HG03558 (cell line): ENCODE measurements around the gene TUBGCP5.
A peak's percentile ranks its signal among the peaks of the same experiment; 100 is the strongest.

Experiments used
- ATAC-seq: cut with Tn5 transposase; IDR thresholded peaks from one replicate; pipeline ENCODE4 v1.9.1; 2021; ENCODE audit warnings: moderate number of reproducible peaks; ENCODE audit not compliant: unreplicated experiment; ENCODE audit errors: extremely low read depth

The TUBGCP5 gene

DNA sequence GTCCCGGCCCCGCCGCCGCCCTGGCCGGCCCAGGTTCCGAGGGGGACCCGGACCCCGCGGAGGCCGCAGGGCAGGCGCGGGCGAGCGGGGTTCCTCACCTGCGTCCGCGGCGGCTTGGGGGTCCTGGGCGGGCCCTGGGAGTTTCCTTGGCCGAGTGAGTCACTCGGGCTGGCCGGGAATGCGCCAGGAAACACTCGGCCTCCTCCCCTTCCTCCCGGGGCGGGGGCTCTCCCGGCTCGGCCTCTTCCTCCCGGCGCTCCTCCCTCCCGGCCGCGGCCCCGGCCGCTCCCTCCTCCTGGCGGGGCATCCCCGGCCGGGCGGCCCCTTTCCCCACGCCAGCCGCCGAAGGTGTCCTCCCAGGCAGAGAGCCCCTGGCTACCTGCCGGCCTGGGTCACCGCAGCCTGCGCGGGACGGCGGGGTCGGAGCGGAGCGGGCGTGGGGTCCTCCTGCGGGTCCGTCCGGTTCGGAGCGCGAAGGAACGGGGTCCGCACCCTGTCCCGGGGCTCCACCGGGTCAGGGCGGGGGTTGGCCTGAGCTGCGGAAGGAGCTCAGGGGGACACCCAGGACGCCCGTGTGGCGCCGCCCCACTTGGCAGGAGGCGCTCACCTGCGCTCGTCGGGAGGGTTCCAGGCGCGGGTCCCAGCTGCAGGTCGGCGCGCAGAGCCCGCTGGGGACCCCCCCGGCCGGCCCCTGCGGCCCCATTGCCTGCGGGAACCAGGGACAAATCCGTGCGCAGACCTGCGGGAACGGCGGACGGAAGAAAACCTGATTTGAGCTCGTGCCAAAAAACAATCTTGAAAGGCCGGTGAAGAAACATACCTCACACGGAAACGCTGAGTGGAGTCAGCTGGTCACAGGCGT lies 58.9 kb downstream of the TUBGCP5 start, which contains the start of gene CYFIP1:
CYFIP1 (minus strand) TSS at position 180 of the 862 bp plus-strand sequence. CDS start 33,083 bp downstream, outside the sequence.
- ATAC-seq, result peak; percentile 31

DNA sequence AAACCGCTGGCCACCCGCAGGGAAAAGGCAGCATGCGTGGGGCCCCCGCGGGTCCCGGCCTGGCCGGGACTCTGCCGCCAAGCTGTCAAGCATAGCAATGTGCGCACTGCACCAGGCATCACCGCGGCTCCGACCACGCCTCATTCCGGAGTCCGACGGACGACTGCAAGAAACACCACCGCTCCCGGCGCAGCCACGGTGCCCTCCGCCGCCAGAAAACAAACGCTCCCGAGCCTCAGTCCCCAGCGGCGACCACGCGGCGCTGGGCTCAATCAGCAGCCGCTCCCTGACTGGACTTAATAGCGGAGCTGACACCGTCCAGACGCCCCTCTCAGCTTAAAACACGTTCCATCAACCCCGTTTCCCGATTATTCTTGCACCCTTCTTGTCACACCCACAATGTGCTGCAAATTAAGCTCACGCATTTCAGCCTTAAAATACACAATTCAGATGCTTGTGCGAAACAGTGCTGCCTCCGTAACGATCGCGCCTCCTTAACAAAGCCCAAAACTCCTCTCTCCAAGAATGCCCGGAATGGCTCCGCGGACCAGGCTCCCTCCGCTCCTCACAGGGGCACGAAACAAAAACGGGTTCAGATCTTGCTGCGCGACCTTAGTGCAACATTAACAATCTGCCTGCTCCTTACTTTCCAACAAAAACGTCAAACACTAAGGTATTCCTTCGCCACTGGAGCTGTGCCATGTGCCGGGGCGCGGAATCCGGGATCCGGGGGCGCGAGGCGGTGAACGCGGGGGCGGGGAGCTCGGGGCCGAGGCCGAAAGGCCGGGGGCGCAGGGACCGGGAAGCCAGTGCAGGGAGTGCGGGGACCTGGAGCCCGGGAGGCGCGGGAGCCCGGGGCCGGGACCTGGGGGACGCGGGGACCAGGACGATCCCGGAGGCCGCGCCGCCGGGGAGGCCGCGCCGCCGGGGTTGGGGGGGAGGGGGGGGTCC lies 59.9 kb downstream of the TUBGCP5 start:
- ATAC-seq, result no peak

DNA sequence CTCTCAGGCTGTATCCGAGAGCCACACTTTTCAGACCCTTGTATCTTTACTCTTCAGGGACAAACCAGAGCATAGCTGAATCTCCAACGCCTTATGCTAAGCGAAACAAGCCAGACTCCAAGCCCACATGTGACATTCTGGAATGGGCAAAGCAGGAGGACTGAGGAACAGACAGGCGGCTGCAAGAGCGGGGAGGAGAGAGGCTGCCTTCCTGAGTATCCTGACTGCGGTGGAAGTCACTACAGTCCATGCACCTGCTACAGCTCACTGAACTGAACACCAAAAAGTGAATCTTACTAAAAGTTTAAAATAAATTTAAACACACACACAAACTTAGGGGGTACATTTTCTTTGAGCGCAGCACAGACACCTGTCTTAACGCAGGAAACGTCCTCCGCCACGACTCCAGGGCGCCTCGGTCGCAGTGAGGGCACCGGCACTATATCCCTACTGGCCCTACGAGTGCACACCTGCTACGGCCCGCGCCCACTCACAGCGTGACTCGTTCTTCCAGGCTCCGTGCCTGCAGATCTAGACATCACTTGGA lies 60.6 kb downstream of the TUBGCP5 start:
- ATAC-seq, result no peak

DNA sequence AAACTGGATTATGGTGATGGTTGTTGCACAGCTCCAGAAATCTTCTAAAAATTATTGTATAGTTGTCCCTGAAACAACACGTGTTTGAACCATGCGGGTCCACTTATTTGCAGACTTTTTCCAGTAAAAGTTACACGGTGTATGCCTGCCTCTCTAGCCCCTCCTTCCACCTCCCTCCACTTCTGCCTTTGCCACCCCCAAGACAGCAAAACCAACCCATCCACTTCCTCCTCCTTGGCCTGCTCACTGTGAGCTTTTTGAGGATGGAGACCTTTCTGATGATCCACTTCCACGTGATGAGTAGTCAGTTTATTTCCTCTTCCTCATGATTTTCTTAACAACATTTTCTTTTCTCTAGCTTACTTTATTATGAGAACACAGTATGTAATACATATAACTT lies 64.6 kb downstream of the TUBGCP5 start:
- ATAC-seq, result no peak

DNA sequence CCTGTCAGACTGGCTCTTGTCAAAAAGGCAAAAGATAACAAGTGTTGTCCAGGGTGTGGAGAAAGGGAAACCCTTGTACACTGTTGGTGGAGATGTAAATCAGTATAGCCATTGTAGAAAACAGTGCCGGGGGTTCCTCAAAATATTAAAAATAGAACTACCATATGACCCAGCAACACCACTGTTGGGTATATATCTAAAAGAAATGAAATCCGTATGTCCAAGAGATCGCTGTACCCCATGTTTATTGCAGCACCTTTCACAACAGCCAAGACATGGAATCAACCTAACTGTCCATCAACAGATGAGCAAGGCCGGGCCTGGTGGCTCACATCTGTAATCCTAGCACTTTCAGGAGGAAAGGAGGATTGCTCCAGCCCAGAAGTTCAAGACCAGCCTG lies 65.4 kb downstream of the TUBGCP5 start:
- no peak for ATAC-seq

DNA sequence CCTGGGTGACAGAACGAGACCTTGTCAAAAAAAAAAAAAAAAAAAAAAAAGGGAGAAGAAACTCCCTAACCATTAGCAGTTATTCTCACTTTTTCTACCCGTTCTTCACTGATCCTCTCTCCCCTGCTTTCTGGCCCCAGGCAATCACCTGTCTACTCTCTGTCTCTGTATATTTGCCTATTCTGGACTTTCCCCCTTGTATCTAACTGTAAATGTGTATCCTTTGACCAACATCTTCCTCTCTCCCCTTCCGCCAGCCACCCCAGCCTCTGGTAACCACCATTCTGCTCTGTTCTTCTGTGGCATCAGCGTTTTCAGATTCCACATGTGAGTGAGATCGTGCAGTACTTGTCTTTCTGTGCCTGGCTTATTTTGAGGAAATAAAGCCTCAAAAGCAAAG lies 66.1 kb downstream of the TUBGCP5 start:
- no peak for ATAC-seq

DNA sequence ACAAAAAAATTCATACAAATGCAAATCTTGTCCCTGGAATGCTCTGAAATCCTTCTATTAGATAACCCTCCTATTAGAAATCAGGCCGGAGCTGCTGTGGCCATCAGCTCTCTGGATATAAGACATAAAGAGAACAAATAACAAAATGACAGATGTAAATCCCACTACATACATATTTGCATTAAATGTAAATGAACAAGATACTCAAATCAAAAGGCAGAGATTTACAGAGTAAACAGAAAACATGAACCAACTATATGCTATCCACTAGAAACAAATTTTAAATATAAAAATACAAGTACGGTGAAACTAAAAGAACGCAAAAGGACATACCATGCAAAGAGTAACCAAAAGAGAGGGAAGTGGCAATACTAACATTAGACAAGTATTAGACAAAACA lies 69.9 kb downstream of the TUBGCP5 start:
- no peak for ATAC-seq

DNA sequence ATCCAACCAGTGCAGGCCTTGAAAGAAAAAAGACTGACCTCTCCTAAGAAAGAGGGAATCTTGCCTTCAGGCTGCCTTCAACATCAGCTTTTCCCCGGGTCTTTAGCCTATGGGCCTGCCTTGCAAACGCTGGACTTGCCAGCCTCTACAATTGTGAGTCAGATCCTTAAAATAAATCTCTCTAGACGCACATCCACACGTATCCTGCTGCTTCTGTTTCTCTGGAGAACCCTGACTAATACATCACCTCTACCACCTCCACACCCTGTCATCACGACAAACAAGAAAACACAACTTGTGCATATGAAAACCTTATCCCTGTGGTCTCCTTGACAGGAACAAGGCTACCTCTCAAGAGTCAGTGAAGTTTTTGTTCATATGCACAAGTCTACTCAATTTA lies 71.0 kb downstream of the TUBGCP5 start:
- no peak for ATAC-seq

DNA sequence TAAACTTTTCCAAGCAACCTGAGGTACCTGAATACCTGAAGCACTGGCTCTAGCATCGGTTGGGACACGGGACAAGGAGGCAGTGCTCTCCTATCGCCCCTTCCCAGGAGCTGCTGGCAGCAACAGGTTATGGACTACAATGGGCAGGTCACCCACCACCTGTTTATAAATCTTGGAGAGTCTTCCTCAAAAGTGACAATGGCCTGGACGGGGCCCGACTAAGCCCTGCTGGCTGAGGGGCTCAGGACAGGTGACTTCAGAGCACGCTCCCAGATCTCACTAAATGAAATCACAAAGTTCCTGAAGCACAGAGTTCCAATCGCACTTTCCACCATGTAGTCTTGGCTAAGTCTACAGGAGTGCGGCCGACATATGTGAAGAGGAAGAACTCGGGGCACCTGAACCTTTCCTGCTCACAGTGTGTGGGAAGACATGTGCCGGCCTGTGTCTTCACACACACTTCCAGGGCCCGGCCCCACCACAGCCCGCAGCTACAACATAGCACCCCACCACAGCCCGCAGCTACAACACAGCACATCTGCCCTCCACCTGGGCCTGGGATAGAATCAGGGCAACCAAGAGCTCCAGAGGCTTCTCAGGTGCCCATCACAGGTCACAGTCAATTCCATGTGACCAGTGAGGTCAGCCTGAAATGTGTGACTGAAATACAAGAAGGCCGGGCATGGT lies 72.1 kb downstream of the TUBGCP5 start:
- ATAC-seq, result no peak

DNA sequence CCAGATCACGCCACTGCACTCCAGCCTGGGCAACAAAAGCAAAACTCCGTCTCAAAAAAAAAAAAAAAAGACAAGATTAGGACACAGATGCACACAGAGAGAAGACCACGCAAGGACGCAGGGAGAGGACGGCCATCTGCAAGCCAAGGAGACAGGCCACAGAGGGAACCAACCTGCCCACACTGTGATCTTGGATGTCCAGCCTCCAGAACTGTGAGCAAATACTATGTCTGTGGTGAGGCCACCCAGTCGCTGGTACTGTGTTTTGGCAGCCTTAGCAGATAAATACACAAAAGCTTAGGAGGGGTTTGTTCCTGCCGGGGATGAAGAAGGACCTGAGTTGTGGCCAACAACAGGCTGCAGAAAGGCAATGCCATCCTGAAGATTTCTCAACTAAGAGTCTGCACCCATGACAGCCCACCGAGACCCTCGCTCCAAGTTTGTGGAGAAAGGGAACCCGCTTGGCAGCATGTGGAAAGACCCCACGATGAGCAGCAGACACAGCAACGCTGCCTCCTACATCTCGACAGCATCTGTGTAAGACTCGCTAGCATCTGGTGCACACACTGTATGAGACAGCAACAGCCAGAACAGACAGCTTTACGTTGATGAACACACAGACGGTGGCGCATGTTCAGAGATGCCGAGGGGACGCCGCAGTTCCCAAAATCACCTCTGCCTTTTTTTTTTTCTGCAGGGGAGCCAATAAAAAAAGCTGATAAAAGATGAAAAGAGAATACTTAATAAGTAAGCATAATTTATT lies 72.9 kb downstream of the TUBGCP5 start:
- ATAC-seq, result no peak

DNA sequence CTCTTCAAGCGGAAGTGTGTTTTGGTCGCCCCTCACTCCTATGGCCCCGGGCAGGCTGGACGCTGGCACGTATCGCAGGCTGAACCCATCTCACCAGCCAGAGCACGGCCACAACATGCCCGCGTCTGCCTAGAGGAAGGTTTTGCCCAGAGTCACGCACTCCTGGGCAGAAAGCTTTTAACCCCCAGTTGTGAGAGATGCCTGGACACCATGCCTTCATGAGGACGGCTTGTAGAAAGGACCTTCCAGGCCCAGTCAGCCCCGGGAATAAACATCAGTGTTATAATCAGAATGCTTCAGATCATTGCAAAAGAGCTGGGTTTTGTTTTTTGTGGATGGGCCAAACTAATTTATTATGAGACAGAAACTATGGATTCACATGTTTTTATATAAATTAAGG lies 75.7 kb downstream of the TUBGCP5 start:
- no peak for ATAC-seq

DNA sequence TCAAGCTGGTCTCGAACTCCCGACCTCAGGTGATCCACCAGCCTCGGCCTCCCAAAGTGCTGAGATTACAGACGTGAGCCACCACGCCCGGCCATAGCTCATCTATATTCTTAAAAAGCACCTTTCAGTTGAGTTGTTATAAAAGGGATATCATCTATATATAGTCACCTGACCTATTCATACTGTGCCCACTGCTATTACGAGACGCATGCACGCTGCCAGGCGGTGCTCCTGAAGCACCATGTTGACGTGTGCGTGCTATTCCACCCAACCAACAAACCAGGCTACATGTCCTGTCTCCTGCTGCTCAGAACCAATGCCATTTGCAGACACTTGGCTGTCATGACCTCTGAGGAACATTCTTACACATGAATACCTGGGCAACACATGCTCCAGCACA lies 76.8 kb downstream of the TUBGCP5 start:
- no peak for ATAC-seq

DNA sequence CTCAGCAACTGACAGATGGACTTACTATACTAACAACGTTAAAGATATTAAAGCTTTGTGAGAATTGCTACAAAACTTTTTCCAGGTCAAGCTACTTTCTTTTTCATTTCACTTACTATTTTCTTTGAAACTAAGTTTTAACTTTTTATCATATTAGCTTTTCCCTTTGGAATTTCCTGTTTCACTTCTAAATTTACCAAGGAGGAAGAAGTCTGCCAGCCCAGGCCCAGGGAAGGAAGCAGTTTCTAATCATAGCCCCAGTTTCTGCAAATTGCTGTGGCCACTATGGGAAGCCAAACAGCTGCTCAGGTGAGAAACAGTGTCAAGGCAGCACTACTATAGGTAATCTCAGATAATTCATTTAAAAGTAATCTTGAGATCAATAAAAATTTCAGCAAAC lies 77.6 kb downstream of the TUBGCP5 start:
- no peak for ATAC-seq

DNA sequence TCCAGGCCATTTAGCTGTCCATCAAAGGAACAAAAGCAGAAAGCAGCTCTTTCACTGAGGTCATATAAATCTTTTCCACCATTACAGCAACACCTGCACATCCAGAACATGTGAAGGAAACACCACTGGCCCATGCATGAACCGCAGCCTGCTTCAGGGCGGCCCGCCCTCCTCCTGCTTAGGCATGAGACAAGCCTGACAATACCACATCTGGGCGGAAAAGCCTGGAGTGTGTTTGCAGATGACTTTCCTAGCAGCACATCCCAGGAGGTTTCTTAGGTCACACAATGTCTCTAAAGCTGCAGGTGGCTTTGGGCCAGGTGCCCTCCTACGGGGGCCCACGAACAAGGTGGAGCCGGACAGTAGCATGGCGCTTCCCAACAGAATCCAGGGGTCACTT lies 78.8 kb downstream of the TUBGCP5 start:
- ATAC-seq, result no peak

DNA sequence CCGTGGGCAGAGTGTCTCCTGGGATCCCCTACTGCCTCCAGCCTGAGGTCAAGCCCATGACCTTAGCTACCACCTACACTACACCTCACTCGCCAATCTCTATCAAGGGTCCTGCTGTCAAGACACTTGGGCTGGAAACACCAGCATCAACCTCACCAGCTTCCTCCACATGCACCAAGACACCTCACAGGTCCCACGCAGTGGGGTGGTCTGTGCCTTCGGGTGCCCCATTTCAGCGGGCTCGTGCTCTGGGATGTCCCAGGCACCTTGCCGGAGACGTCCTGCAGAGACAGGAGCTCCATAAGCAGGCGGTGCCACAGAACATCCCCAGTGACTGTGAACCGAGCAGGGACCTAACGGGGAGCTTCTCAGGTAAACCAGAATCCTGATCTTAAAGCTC lies 79.2 kb downstream of the TUBGCP5 start:
- no peak for ATAC-seq

DNA sequence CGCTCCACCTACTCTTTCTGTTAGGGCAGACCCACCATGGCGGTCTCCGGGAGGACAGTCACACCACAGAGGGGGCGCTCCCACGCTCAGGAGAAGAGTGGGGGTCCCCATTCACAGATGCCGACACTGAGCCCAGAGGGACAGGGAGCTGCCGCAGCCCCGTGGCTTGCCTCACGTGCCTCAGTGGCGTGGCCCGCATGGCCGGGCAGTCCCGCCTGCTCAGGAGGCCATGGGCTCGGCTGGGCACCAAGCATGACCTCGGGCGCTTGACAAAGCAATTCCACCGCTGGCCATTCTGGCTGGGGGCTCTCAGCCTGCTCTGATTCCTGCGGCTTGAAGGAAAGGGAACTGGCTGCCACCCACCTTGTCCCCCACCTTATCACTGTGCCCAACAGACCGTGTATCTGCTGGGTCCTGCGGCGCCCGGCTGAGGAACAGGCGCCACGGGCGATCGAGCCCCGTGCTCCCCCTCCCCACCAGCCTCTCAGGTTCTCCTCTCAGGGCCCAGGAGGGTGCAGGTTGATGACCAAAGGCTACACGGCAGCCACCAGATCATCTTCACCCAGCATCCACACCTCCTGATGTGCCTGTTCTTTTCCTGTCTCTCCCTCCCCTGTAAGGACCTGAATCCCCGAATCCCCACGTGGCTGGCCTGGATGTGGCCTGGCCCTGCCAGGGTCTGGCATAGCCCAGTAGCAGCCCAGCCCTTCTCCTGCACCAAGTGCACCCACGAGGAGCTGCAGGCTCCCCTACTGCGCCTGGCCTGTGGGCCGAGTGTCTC lies 79.9 kb downstream of the TUBGCP5 start:
- ATAC-seq, result no peak

DNA sequence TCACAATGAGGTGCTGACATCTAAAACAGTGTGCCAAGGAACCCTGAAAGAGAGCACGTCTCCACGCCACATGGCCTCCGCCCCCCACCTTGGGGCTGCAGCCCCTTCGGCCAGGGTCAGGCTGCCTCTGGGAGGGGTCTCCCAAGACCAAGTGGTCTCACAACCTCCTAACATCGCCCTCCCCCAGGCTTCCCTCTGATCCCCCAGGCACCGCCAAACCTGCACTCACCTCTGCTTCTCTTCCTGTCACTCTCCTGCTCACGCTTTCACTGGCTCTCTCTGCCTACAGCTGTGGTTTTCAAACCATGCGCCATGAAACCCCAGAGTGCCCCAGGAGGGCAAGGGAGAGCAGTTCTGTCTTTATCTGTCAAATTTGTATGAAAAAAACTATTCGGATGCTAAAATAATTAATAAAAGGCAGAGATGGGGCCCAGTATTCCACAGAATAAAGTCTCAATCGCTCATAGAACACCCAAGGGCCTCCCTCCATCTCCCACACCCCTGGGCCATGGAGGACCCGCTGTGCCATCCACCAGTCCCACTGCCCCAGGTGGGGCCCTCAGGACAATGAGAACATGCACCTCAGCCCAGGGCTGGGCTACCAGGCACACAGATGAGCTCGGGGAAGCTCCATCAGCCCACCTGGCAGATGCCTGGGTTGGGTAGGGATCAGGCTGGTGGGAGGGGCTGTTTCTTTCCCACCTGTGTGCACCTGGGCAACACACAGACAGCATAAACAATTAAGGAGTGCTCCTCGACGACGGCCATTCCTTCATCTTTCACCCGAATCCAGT lies 80.7 kb downstream of the TUBGCP5 start:
- ATAC-seq, result no peak

DNA sequence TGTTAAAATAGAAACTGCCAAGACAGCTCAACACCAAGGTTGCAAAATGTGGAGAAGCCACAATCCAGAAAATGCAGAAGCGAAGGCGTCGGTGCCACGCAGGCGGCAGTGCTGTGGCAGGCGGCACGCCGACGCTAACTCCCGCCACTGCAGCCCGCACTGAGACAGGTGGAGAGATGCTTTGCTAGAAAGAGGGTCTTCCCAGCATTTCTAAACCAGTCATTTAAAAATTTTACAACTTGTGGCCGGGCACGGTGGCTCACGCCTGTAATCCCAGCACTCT lies 82.5 kb downstream of the TUBGCP5 start:
- no peak for ATAC-seq
